RPMI7951 (cell line): ENCODE data around the gene DIPK1B. TPM values are rescaled to one million over a fixed set of nuclear protein-coding genes. Genes with fewer than 3 reads are reported as not detected.

ENCODE experiments used
- DNase-seq: peaks from one replicate; pipeline ENCODE4 v3.0.0-alpha.2; 2012; ENCODE audit warnings: low read depth
- total RNA-seq: library from RNA; depleted of rRNA; stranded (reverse); fragments of >200 nt; shearing (Covaris generic); gene quantifications from 2 replicates; pipeline ENCODE4 v1.2.3, GENCODE V29; 2014; rRNA removed

The DIPK1B gene
- total RNA-seq, 1 experiment from 2014 or later, result not detected

- DNase-seq, result no peak
These were observed 57.4 kb downstream of the DIPK1B start for GRCh38 chr9:136769710-136770191.

DNA sequence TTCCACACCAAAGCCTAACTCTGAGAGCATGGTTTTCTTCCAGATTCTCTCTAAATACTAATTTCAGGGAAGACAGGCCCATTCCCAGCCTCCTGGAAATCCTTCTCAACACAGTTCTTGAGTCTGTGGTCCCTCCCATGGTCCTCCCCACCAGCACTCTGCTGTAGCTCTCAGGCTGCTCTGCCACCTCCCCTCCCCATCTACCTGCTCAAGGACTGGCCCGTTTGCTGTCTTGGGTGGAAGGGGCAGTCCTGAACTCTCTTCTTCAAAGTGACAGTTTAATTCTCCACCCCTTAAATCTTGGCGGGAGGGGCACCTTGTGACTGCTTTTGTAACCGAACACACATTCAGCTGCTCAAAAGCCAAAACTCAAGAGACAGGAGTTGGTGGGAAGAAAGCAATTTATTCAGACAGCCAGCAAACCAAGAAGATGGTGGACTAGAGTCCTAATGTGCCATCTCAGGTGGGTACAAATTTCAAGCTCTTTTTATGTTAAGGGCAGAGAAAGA, 59.6 kb downstream of the DIPK1B start:
- no peak for DNase-seq

DNA sequence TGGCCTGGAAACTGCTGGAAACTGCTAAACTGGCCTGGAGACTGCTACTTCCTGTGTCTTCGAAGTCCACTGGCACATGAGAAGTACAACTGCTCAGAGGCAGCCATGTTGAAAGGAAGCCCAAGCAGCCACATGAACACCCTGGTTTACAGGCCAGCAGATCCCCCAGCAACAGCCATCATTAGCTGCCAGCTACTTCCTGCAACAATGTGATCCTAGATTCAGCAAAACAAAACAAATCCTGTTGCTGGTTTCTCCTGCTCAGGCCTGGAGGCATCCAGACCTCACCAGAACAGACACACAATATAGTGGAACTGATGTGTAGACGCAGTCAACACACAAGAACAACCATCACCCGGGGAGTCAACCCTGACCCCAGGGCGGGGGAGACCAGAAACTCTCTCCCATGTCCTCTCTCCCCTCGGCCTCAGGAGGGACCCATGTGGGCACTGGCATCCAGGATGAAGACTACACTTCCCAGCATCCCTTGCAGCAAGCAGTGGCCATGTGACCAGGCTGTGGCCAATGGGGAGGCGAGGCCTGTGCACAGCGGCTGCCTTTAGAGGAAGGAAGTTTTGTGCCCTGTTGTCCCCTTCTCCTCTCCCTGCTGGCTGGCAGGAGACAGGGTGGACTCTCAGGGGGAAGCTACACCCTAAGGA, 61.1 kb downstream of the DIPK1B start:
- no peak for DNase-seq

Other genes starting within 250 kb of the DIPK1B start
- 14.5 and 14.8 TPM in 2 replicates for gene SEC16A, start 229.5 kb upstream of the DIPK1B start, total RNA-seq
- gene NOTCH1, start 166.5 kb upstream of the DIPK1B start, total RNA-seq, result 1.8 and 2.0 TPM in 2 replicates
- gene EGFL7, start 49.7 kb upstream of the DIPK1B start, total RNA-seq, result 1.6 and 4.1 TPM in 2 replicates
- gene AGPAT2, start 25.1 kb upstream of the DIPK1B start, total RNA-seq, result 20.4 and 34.7 TPM in 2 replicates
- 0.10 TPM in 1 of 2 replicates, not detected in the other for gene LCN10, start 30.4 kb downstream of the DIPK1B start, total RNA-seq
- not detected in 2 replicates for gene LCN6, start 36.0 kb downstream of the DIPK1B start, total RNA-seq
- gene LCN8, start 45.7 kb downstream of the DIPK1B start, total RNA-seq, result not detected in 2 replicates
- not detected in 2 replicates for gene LCN15, start 51.9 kb downstream of the DIPK1B start, total RNA-seq
- 49.4 and 79.2 TPM in 2 replicates for gene TMEM141, start 78.8 kb downstream of the DIPK1B start, total RNA-seq
- not detected in 2 replicates for gene CCDC183, start 83.8 kb downstream of the DIPK1B start, total RNA-seq
- gene RABL6, start 95.4 kb downstream of the DIPK1B start, total RNA-seq, result 30.0 and 37.8 TPM in 2 replicates
- 0.72 and 1.3 TPM in 2 replicates for gene AJM1, start 129.9 kb downstream of the DIPK1B start, total RNA-seq
- 88.7 and 92.2 TPM in 2 replicates for gene PHPT1, start 136.8 kb downstream of the DIPK1B start, total RNA-seq
- gene MAMDC4, start 139.8 kb downstream of the DIPK1B start, total RNA-seq, result 0.36 and 0.39 TPM in 2 replicates
- gene EDF1, start 153.7 kb downstream of the DIPK1B start, total RNA-seq, result 304 and 460 TPM in 2 replicates
- 10.1 and 13.7 TPM in 2 replicates for gene TRAF2, start 173.9 kb downstream of the DIPK1B start, total RNA-seq
- gene FBXW5, start 232.2 kb downstream of the DIPK1B start, total RNA-seq, result 48.7 and 74.1 TPM in 2 replicates
- not detected in 2 replicates for gene C8G, start 232.7 kb downstream of the DIPK1B start, total RNA-seq
- not detected in 2 replicates for gene LCN12, start 239.7 kb downstream of the DIPK1B start, total RNA-seq